Neural progenitor cell (in vitro differentiated cells): ENCODE data around the gene CALR. TPM values are rescaled to one million over a fixed set of nuclear protein-coding genes. Genes with fewer than 3 reads are reported as not detected.

Experiments used
- DNase-seq: peaks from one replicate; pipeline ENCODE4 v3.0.0-alpha.2; 2016; ENCODE audit warnings: low spot score
- H2AFZ ChIP-seq: fragments of 200-600 bp; sonication (generic); replicated peaks from 2 replicates; pipeline ENCODE4 v1.6.1; 2016; ENCODE audit warnings: antibody characterized with exemption
- H3F3A ChIP-seq: fragments of 200-600 bp; sonication (generic); 2 replicates; pipeline ENCODE4 v1.6.1; 2016; ENCODE audit warnings: antibody characterized with exemption, low read depth
- H3K27ac ChIP-seq: fragments of 200-600 bp; sonication (generic); 2 replicates; pipeline ENCODE4 v1.5.1; 2016; ENCODE audit warnings: mild to moderate bottlenecking
- H3K27me3 ChIP-seq: fragments of 200-600 bp; sonication (generic); 2 replicates; pipeline ENCODE4 v1.6.1; 2016; ENCODE audit warnings: mild to moderate bottlenecking, moderate library complexity
- H3K36me3 ChIP-seq: fragments of 200-600 bp; sonication (generic); 2 replicates; pipeline ENCODE4 v1.5.1; 2016
- H3K4me1 ChIP-seq: fragments of 200-600 bp; sonication (generic); 2 replicates; pipeline ENCODE4 v1.6.1; 2016; ENCODE audit warnings: mixed run types
- H3K4me2 ChIP-seq: fragments of 200-600 bp; sonication (generic); 2 replicates; pipeline ENCODE4 v1.6.1; 2016
- H3K4me3 ChIP-seq: fragments of 200-600 bp; sonication (generic); 2 replicates; pipeline ENCODE4 v1.5.1; 2016
- H3K79me2 ChIP-seq: fragments of 200-600 bp; sonication (generic); 2 replicates; pipeline ENCODE4 v1.6.1; 2016; ENCODE audit warnings: low read depth
- H3K9ac ChIP-seq: fragments of 200-600 bp; sonication (generic); 2 replicates; pipeline ENCODE4 v1.6.1; 2016
- H3K9me3 ChIP-seq: fragments of 200-600 bp; sonication (generic); 2 replicates; pipeline ENCODE4 v1.5.1; 2016; ENCODE audit warnings: low read depth
- H4K20me1 ChIP-seq: fragments of 200-600 bp; sonication (generic); 2 replicates; pipeline ENCODE4 v1.6.1; 2016; ENCODE audit warnings: low read depth
- H3K27ac Mint-ChIP-seq: 3 replicates; pipeline ENCODE4 v1.8.0; 2021; ENCODE audit warnings: mixed read lengths
- H3K27me3 Mint-ChIP-seq: 2 replicates; pipeline ENCODE4 v1.8.0; 2022; ENCODE audit warnings: low read depth, mild to moderate bottlenecking, inconsistent platforms, moderate library complexity, mixed read lengths; ENCODE audit not compliant: insufficient read depth
- H3K36me3 Mint-ChIP-seq: 3 replicates; pipeline ENCODE4 v1.8.0; 2021; ENCODE audit warnings: mixed read lengths
- H3K4me1 Mint-ChIP-seq: 3 replicates; pipeline ENCODE4 v1.8.0; 2021; ENCODE audit warnings: mixed read lengths
- H3K4me3 Mint-ChIP-seq: 3 replicates; pipeline ENCODE4 v1.8.0; 2021; ENCODE audit warnings: mild to moderate bottlenecking, moderate library complexity, mixed read lengths
- H3K9me3 Mint-ChIP-seq: 3 replicates; pipeline ENCODE4 v1.8.0; 2020; ENCODE audit warnings: mixed read lengths
- EZH2 ChIP-seq: fragments of 200-600 bp; sonication (generic); IDR thresholded peaks from 2 replicates; pipeline ENCODE4 v1.6.1; 2017; ENCODE audit warnings: antibody characterized with exemption, mild to moderate bottlenecking, moderate library complexity
- EZH2phosphoT487 ChIP-seq: fragments of 200-600 bp; sonication (generic); IDR thresholded peaks from 2 replicates; pipeline ENCODE4 v1.6.1; 2017; ENCODE audit warnings: antibody characterized with exemption
- total RNA-seq: library from RNA; depleted of rRNA; stranded (reverse); fragments of >200 nt; gene quantifications from 2 replicates; pipeline ENCODE4 v1.2.3, GENCODE V29; 2015; ENCODE audit warnings: low replicate concordance
- TF ChIP-seq, protein P1 (sequence below): fragments of 200-600 bp; sonication (generic); IDR thresholded peaks from 2 replicates; pipeline ENCODE4 v1.5.1; 2017; ENCODE audit warnings: antibody characterized with exemption, mild to moderate bottlenecking

CALR gene
- total RNA-seq, 1 donor from 2014 or later = 437 TPM

DNA sequence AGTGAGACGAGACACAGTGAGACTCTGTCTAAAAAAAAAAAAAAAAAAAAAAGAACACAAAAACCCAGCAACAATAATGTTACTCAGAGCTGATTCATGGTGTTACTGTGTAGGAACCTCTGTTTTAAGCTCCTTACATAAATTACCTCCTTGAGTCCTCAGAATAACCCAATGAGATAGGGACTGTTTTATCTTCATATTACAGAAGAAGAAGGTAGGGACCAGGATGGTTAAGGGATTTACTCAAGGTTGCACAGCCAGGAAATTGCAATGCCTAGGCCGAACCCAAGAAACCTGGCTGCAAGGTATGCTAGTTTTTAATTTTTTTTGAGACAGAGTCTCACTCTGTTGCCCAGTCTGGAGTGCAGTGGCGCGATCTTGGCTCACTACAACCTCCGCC lies 29.5 kb downstream of the CALR start:
- H4K20me1 ChIP-seq = no peaks in the 10 kb centered on the region
- TF ChIP-seq EZH2 (no peak), EZH2phosphoT487 (no peak)
- TF ChIP-seq, protein P1, sequence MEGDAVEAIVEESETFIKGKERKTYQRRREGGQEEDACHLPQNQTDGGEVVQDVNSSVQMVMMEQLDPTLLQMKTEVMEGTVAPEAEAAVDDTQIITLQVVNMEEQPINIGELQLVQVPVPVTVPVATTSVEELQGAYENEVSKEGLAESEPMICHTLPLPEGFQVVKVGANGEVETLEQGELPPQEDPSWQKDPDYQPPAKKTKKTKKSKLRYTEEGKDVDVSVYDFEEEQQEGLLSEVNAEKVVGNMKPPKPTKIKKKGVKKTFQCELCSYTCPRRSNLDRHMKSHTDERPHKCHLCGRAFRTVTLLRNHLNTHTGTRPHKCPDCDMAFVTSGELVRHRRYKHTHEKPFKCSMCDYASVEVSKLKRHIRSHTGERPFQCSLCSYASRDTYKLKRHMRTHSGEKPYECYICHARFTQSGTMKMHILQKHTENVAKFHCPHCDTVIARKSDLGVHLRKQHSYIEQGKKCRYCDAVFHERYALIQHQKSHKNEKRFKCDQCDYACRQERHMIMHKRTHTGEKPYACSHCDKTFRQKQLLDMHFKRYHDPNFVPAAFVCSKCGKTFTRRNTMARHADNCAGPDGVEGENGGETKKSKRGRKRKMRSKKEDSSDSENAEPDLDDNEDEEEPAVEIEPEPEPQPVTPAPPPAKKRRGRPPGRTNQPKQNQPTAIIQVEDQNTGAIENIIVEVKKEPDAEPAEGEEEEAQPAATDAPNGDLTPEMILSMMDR = no peak
- no peak overlapping the region for H2AFZ ChIP-seq
- no peaks in the 10 kb centered on the region for H3K36me3 ChIP-seq
- H3K9me3 Mint-ChIP-seq = no peaks in the 10 kb centered on the region
- H3K9me3 ChIP-seq = no peaks in the 10 kb centered on the region
- no peak overlapping the region for H3K4me3 Mint-ChIP-seq
- H3K9ac ChIP-seq = no peak overlapping the region
- no peaks in the 10 kb centered on the region for H3K4me1 ChIP-seq
- H3K36me3 Mint-ChIP-seq = no peaks in the 10 kb centered on the region
- no peak overlapping the region for H3K4me3 ChIP-seq
- H3F3A ChIP-seq = peaks cover 10% of the 10 kb centered on the region
- no peaks in the 10 kb centered on the region for H3K27me3 ChIP-seq
- no peaks in the 10 kb centered on the region for H3K79me2 ChIP-seq
- H3K4me1 Mint-ChIP-seq = peaks cover 15% of the 10 kb centered on the region
- no peak for DNase-seq
- no peak overlapping the region for H3K27ac ChIP-seq
- H3K4me2 ChIP-seq = no peak overlapping the region
- H3K27me3 Mint-ChIP-seq = peaks cover 5% of the 10 kb centered on the region
- H3K27ac Mint-ChIP-seq = no peak overlapping the region

DNA sequence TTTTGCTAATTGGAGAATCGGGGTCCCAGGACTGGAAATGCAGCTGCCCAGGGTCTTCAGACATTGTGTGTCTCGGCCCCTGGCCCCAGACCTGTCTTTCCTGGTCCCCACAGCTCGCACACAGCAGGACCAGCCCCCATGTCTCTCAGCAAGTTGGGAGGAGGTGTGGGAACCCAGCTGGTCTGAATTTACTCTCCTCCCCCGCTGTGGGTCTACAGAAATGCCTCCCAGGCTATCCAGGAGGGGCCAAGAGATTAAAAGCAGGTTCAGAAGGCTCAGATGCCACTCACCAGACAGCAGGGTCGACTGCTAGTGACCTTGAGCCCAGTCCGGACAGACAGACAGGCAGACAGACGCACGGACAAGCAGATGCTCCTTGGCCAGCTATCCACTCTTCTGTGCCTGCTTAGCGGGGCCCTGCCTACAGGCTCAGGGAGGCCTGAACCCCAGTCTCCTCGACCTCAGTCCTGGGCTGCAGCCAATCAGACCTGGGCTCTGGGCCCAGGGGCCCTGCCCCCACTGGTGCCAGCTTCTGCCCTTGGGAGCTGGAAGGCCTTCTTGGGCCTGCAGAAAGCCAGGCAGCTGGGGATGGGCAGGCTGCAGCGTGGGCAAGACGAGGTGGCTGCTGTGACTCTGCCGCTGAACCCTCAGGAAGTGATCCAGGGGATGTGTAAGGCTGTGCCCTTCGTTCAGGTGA lies 31.0 kb downstream of the CALR start, which contains the start of gene DAND5:
Gene DAND5, plus strand, starts transcription at position 285 of the 697 bp plus-strand sequence. Its CDS starts 85 bp downstream, at position 370.
- Histone ChIP-seq H3K36me3 (no peaks in the 10 kb centered on the region), H3K9me3 (no peaks in the 10 kb centered on the region), H3K27ac (no peak within 1 kb of the TSS), H4K20me1 (no peaks in the 10 kb centered on the region), H3F3A (peaks cover 9% of the 10 kb centered on the region), H3K4me2 (no peak within 1 kb of the TSS), H2AFZ (no peak within 1 kb of the TSS), H3K4me1 (no peaks in the 10 kb centered on the region), H3K27me3 (no peaks in the 10 kb centered on the region), H3K9ac (no peak within 1 kb of the TSS), H3K79me2 (no peaks in the 10 kb centered on the region), H3K4me3 (no peak within 1 kb of the TSS)
- no peak for DNase-seq
- Mint-ChIP-seq H3K4me3 (peak within 1 kb of the TSS; percentile 57), H3K27ac (peak within 1 kb of the TSS; percentile 13), H3K9me3 (no peaks in the 10 kb centered on the region), H3K4me1 (peaks cover 15% of the 10 kb centered on the region), H3K36me3 (no peaks in the 10 kb centered on the region), H3K27me3 (peaks cover 13% of the 10 kb centered on the region)
- TF ChIP-seq EZH2 (no peak), EZH2phosphoT487 (no peak)

DNA sequence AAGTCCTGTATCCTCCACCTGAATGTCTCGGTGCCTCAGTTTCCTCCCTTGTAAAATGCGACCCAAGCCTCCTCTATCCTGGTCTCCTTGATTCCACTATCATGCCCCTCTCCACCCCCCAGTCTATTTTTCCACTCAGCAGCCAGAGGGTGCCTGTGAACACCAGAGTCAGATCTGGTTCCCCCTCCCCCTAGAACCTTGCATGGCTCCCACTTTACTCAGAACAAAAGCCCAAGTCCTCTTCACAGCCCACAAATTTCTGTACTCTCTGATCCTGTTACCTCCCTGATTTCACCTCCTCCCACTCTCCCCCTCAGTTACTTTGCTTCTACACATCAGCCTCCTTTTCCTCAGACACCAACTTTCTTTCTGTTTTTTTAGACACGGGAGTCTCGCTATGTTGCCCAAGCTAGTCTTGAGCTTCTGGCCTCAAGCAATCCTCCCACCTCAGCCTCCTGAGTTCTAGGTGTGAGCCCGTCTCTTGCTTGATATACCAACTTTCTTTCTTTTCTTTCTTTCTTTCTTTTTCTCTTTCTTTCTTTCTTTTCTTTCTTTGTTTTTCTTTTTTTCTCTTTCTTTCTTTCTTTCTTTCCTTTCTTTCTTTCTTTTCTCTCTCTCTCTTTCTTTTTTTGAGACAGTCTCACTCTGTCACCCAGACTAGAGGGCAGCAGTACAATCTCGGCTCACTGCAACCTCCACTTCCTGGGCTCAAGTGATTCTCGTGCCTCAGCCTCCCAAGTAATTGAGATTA lies 31.8 kb downstream of the CALR start:
- Mint-ChIP-seq H3K27ac (peak overlapping the region; percentile 13), H3K4me1 (peaks cover 11% of the 10 kb centered on the region), H3K27me3 (peaks cover 13% of the 10 kb centered on the region), H3K4me3 (peak overlapping the region; percentile 57), H3K9me3 (no peaks in the 10 kb centered on the region), H3K36me3 (no peaks in the 10 kb centered on the region)
- H3K9me3 ChIP-seq = no peaks in the 10 kb centered on the region
- H3K36me3 ChIP-seq = no peaks in the 10 kb centered on the region
- H3K4me3 ChIP-seq = no peak overlapping the region
- no peak overlapping the region for H3K9ac ChIP-seq
- H2AFZ ChIP-seq = no peak overlapping the region
- H3K27ac ChIP-seq = no peak overlapping the region
- H3K4me2 ChIP-seq = no peak overlapping the region
- H3F3A ChIP-seq = peaks cover under 1% of the 10 kb centered on the region
- no peaks in the 10 kb centered on the region for H3K79me2 ChIP-seq
- no peaks in the 10 kb centered on the region for H3K27me3 ChIP-seq
- no peaks in the 10 kb centered on the region for H3K4me1 ChIP-seq
- no peak for DNase-seq
- no peaks in the 10 kb centered on the region for H4K20me1 ChIP-seq
- TF ChIP-seq EZH2 = no peak
- no peak for TF ChIP-seq EZH2phosphoT487
- TF ChIP-seq, protein P1 = no peak
